Kidney (tissue), 14 donors: Measurements from ENCODE around the gene KIF5C. TPM values are rescaled to one million over a fixed set of nuclear protein-coding genes. Genes with fewer than 3 reads are reported as not detected.

Source experiments
- DNase-seq, 5 donors: peaks; one replicate each; pipeline ENCODE4 v3.0.0-alpha.2; 2013 to 2020
- FAIRE-seq: peaks from 2 replicates; lab custom pipeline; 2012; peaks lifted over from hg19 to GRCh38; lab: Jason Lieb, UNC
- H3K27ac ChIP-seq, 2 donors: one replicate each; pipeline ENCODE4 v1.7.0; 2013; ENCODE audit warnings: low read depth in 2 of 2, low read length in 2 of 2, inconsistent platforms in 1 of 2
- H3K27me3 ChIP-seq: one replicate; pipeline ENCODE4 v1.7.1; 2013; ENCODE audit warnings: low read length, inconsistent platforms; ENCODE audit not compliant: control insufficient read depth, insufficient read depth
- H3K36me3 ChIP-seq, 3 donors: one replicate each; pipeline versions ENCODE4 v1.7.0 to v1.7.1; 2013; ENCODE audit warnings: low read length in 3 of 3, control low read depth in 1 of 3, inconsistent platforms in 1 of 3; ENCODE audit not compliant: insufficient read depth in 3 of 3, control insufficient read depth in 2 of 3
- H3K4me1 ChIP-seq, 3 donors: one replicate each; pipeline versions ENCODE4 v1.7.0 to v1.7.1; 2013; ENCODE audit warnings: low read length in 3 of 3, inconsistent platforms in 1 of 3, low read depth in 1 of 3; ENCODE audit not compliant: control insufficient read depth in 2 of 3, insufficient read depth in 2 of 3
- H3K4me3 ChIP-seq, 3 donors: one replicate each; pipeline versions ENCODE4 v1.7.0 to v1.8.1; 2013; ENCODE audit warnings: low read length in 3 of 3, control low read depth in 1 of 3, inconsistent platforms in 1 of 3
- H3K9ac ChIP-seq, 3 donors: one replicate each; pipeline versions ENCODE4 v1.7.0 to v1.7.1; 2013; ENCODE audit warnings: low read length in 3 of 3, control low read depth in 1 of 3, inconsistent platforms in 1 of 3
- H3K9me3 ChIP-seq, 3 donors: one replicate each; pipeline versions ENCODE4 v1.7.0 to v1.7.1; 2013; ENCODE audit warnings: low read length in 3 of 3, control low read depth in 1 of 3, inconsistent platforms in 1 of 3; ENCODE audit not compliant: control insufficient read depth in 2 of 3, insufficient read depth in 1 of 3
- intact Hi-C: fragments of 100-400 bp; cut with DNase I; formaldehyde crosslinking; loops from one replicate; pipeline ENCODE4 v1.11.1; 2022
- polyA plus RNA-seq: library from polyadenylated mRNA; stranded (reverse); fragments of 350-450 nt; fragmentation: Illumina TruSeq; extraction: RNeasy Lipid Tissue Mini Kit (QIAGEN cat#74804); gene quantifications from one replicate; pipeline ENCODE4 v1.2.3, GENCODE V29; 2014; ENCODE audit warnings: low read depth, low replicate concordance; ENCODE audit not compliant: insufficient read depth
- total RNA-seq: library from RNA; stranded (reverse); fragmentation: NEBNext Ultra II Directional; extraction: Animal tissue kit (Norgen Biotek cat#: 25700); gene quantifications from one replicate; pipeline ENCODE4 v1.2.1, GENCODE V29; 2021
- TF ChIP-seq, protein P1 (sequence below): IDR thresholded peaks from 3 replicates; pipeline ENCODE4 v1.5.1; 2012; ENCODE audit warnings: mild to moderate bottlenecking, moderate library complexity, borderline replicate concordance; ENCODE audit not compliant: insufficient read depth; ENCODE audit errors: extremely low read depth
- donor health status: control.
- donor health status: control.
- donor health status: control.
- donor health status: control.
- donor health status: control.
- donor health status: DM: yes; HTN: yes; CAD: no.
- donor health status: Normal renal cell carcinoma (clear cell type).

The KIF5C gene
- total and polyA plus RNA-seq, 2 donors from 2014 or later = 1.0 to 3.6 TPM

DNA sequence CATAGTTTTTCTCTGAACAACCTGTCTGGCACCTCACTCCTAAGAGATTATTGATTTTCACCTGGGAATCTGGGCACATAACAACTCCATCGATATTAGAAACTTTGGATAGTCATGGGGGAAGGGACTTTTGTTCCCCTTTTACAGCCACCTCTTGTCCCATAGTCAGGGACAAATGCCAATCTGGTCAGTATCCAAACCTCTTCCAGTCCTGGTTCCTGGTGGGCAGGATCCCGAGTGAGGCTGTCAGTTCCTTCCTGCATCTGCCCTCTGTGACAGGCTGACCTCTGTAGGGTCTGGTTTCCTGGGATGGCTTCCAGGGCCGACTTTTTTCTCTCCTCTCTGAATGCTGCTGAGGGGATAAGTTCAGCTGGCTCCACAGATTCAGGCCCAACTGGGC lies 11.0 kb downstream of the KIF5C start:
- Histone ChIP-seq H3K4me1 (peaks cover 0 to 5% (median 0%) of the 10 kb centered on the region in 3 donors), H3K27ac (no peak overlapping the region), H3K4me3 (no peak overlapping the region), H3K9ac (no peak overlapping the region), H3K36me3 (no peaks in the 10 kb centered on the region), H3K27me3 (no peaks in the 10 kb centered on the region), H3K9me3 (peaks cover 0 to 1% (median 0%) of the 10 kb centered on the region in 3 donors)
- TF ChIP-seq, protein P1, sequence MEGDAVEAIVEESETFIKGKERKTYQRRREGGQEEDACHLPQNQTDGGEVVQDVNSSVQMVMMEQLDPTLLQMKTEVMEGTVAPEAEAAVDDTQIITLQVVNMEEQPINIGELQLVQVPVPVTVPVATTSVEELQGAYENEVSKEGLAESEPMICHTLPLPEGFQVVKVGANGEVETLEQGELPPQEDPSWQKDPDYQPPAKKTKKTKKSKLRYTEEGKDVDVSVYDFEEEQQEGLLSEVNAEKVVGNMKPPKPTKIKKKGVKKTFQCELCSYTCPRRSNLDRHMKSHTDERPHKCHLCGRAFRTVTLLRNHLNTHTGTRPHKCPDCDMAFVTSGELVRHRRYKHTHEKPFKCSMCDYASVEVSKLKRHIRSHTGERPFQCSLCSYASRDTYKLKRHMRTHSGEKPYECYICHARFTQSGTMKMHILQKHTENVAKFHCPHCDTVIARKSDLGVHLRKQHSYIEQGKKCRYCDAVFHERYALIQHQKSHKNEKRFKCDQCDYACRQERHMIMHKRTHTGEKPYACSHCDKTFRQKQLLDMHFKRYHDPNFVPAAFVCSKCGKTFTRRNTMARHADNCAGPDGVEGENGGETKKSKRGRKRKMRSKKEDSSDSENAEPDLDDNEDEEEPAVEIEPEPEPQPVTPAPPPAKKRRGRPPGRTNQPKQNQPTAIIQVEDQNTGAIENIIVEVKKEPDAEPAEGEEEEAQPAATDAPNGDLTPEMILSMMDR = no peak
- DNase-seq (no peak), FAIRE-seq (no peak)
- intact Hi-C loops = no loop called here

- no peak overlapping the region for H3K9ac ChIP-seq
Measured at GRCh38 chr2:148887350-148888002, 12.4 kb downstream of the KIF5C start.

GRCh38 chr2:148888003-148888501 lies 13.0 kb downstream of the KIF5C start:
- intact Hi-C loops = no loop called here
- H3K27me3 ChIP-seq = no peaks in the 10 kb centered on the region
- H3K4me3 ChIP-seq = peak overlapping the region in 2 of 3 donors; percentile 39 to 48
- peaks cover 0 to 5% (median 0%) of the 10 kb centered on the region in 3 donors for H3K4me1 ChIP-seq
- H3K9ac ChIP-seq = no peak overlapping the region
- TF ChIP-seq, protein P1 = no peak
- no peak for FAIRE-seq
- no peaks in the 10 kb centered on the region for H3K9me3 ChIP-seq
- H3K27ac ChIP-seq = no peak overlapping the region
- peak; percentile 44 to 68 (median 50) for DNase-seq
- no peaks in the 10 kb centered on the region for H3K36me3 ChIP-seq

More at GRCh38 chr2:148887350-148888002, 12.4 kb downstream of the KIF5C start:
- H3K27me3 ChIP-seq = no peaks in the 10 kb centered on the region
- no peaks in the 10 kb centered on the region for H3K9me3 ChIP-seq
- TF ChIP-seq, protein P1 = no peak
- DNase-seq (no peak), FAIRE-seq (no peak)
- no peaks in the 10 kb centered on the region for H3K36me3 ChIP-seq
- H3K4me3 ChIP-seq = peak overlapping the region; percentile 39 to 48 (median 42)
- no peak overlapping the region for H3K27ac ChIP-seq
- H3K4me1 ChIP-seq = peaks cover 0 to 5% (median 0%) of the 10 kb centered on the region in 3 donors
- intact Hi-C loops = no loop called here
